ENCODE data around the gene MCOLN3. TPM values are rescaled to one million over a fixed set of nuclear protein-coding genes. Genes with fewer than 3 reads are reported as not detected.

Gene MCOLN3
- total RNA-seq = 10 to 100 TPM in 1 of 4 donors, 1 to 10 TPM in 3; 7.0 to 13.4 (median 7.7) TPM

DNA sequence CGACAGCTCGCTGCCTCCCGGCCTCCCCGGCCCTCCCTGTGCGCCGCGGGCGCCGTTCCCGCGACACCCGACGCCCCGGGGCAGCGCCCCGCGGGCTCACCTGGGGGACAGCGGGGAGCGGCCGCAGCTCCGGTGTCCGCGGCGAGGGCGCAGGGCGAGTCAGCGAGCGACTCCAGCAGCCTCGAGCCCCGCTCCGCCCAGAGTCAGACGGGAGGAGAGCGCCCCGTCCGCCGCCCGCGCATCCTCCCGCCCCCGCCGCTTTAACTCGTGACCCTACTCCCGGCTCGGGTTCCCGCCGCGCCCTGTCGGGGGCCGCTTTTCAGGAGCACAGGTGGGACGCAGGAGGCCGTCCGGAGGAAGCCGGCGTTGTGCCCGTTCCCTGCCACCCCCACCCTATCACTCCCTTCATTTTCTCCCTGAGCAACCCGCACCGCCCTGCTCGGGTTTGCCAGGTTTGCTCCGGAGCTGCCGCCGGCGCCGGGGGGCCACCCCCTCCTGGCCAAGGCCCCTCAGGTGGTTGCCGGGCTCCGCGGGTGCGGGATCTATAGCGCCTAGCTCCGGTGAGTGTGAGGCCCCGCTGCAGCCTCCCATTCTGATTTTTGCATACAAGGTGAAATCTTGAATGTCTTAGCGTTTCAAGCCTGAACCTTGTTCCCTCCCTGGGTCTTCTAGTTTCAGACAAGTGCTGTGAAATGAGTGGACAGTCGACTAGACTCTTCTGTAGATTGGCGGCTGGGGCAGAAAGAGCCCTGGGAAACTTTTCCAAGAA, at the start of gene MCOLN3:
MCOLN3 (minus strand) TSS at position 205 of the 769 bp plus-strand sequence. CDS start 3,140 bp downstream, outside the sequence.
- no peak for TF ChIP-seq CTCF (IDR thresholded peaks at IDR 0.05; ENCODE audit: low read depth)

- TF ChIP-seq CTCF (IDR thresholded peaks at IDR 0.05; ENCODE audit: low read depth) = no peak
Observed at GRCh38 chr1:85093644-85094043, 45.3 kb upstream of the MCOLN3 start.

- TF ChIP-seq CTCF (IDR thresholded peaks at IDR 0.05; ENCODE audit: low read depth) = no peak
Observed at GRCh38 chr1:85091671-85092280, 43.5 kb upstream of the MCOLN3 start.

GRCh38 chr1:85090225-85090624, 41.9 kb upstream of the MCOLN3 start:
- TF ChIP-seq CTCF (IDR thresholded peaks at IDR 0.05; ENCODE audit: low read depth) = no peak

DNA sequence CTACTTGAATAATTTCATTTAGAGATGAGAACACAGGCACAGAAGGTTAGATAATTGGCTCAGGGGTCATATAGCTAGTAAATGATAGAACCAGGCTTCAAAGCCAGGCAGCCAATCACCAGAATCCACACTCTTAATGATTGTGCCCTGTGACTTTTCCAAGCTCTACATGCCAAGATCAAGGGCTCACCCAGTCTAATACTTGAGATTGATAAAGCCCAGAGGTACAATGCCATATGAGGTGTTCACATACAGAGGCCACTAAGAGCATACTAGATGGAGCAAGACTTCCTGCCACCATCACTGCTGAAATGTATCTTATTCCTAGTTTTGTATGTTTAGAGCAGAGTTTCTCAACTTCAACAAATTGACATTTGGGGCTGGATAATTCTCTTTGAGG, 40.9 kb upstream of the MCOLN3 start:
- no peak for TF ChIP-seq CTCF (IDR thresholded peaks at IDR 0.05; ENCODE audit: low read depth)

DNA sequence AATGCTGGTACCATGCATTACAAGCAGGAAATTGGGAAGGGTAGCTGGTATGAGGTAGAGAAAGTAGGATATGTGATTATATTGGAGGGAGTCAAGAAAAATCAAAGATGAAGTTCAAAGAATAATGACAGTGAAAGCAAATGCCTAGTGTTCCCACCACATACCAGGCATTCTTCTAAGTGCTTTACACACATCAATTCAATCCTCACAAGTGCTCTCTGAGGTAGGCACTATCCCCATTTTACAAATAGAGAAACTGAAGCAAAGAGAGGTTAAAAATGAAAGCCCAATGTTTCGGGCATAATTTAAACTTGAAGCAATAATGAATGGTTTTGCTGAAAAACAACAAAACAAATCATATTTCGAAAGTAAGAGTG, 40.1 kb upstream of the MCOLN3 start:
- no peak for TF ChIP-seq CTCF (IDR thresholded peaks at IDR 0.05; ENCODE audit: low read depth)

GRCh38 chr1:85087659-85088407, 39.5 kb upstream of the MCOLN3 start:
- TF ChIP-seq CTCF (IDR thresholded peaks at IDR 0.05; ENCODE audit: low read depth) = no peak

Data from subcutaneous adipose tissue (tissue), 4 donors.